Camera-type eye (tissue), 1 donor: ENCODE data around the gene DEFB114. TPM values are rescaled to one million over a fixed set of nuclear protein-coding genes. Genes with fewer than 3 reads are reported as not detected.

Experiments
- total RNA-seq: library from RNA; depleted of rRNA; stranded (reverse); fragments of >200 nt; gene quantifications from one replicate; pipeline ENCODE4 v1.2.3, GENCODE V29; 2014

Gene DEFB114
- total RNA-seq: not detected

DNA sequence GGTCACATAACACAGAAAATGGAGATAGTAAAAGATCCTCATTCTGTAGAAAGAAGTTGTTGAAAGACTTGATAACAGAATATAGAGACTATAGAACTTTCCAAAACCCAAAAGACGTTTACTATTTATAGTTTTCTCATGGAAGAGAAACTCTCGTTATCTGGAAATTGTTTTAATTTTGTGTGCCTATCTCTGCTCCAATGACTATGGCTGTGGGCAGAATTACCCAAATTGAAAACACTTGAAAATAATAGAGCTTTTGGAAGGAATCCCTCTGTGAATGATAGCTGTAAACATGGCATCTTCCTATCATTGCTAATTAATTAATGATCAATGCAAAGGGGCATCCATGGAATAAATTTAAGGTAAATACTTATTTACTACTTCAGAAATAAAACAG, at the start of gene DEFB114:
Gene DEFB114 (minus strand): TSS at position 101 of the 400 bp plus-strand sequence. CDS start 59 bp downstream, at position 42.

GRCh38 chr6:49969605-49970004, 5.6 kb upstream of the DEFB114 start, which contains the start of gene DEFB113:
Gene DEFB113 (minus strand): TSS chr6:49969625. CDS start chr6:49969625, 0 bp downstream.

Other genes starting within 250 kb of the DEFB114 start
- 0.22 TPM for gene CRISP3, start 219.8 kb downstream of the DEFB114 start, total RNA-seq
- gene PGK2, start 176.9 kb downstream of the DEFB114 start, total RNA-seq: not detected
- gene CRISP1, start 97.6 kb downstream of the DEFB114 start, total RNA-seq: not detected
- gene DEFB113, start 5.5 kb upstream of the DEFB114 start, total RNA-seq: not detected
- not detected for gene DEFB110, start 57.8 kb upstream of the DEFB114 start, total RNA-seq
- not detected for gene DEFB112, start 85.8 kb upstream of the DEFB114 start, total RNA-seq